PFSK-1 (cell line): ENCODE results near the gene PPP2R5C.

Experiments used
- REST ChIP-seq, 2 experiments: IDR thresholded peaks; 2 replicates each; pipeline versions ENCODE4 v1.6.1 to v1.8.0; 2011 to 2012; ENCODE audit warnings: low read depth in 2 of 2, low read length in 2 of 2, control low read depth in 1 of 2, inconsistent platforms in 1 of 2, mild to moderate bottlenecking in 1 of 2, moderate library complexity in 1 of 2; ENCODE audit not compliant: insufficient read depth in 1 of 2
- TAF1 ChIP-seq: IDR thresholded peaks from 2 replicates; pipeline ENCODE4 v1.6.1; 2012; ENCODE audit warnings: low read length, control low read depth, borderline replicate concordance; ENCODE audit not compliant: insufficient read depth

- TF ChIP-seq TAF1 (no peak), REST (IDR thresholded peaks at IDR 0.05; ENCODE audit: insufficient read depth in 1 of 2, low read depth in 2 of 2, low read length in 2 of 2) (no peak)
Observed at GRCh38 chr14:101861464-101861863, 100.0 kb downstream of the PPP2R5C start.
